SK-N-DZ (cell line): ENCODE measurements around the gene PLCL1.
A peak's percentile ranks its signal among the peaks of the same experiment; 100 is the strongest.

Source experiments
- DNase-seq: peaks from one replicate; pipeline ENCODE4 v3.0.0-alpha.2; 2015; ENCODE audit warnings: low spot score

The PLCL1 gene

GRCh38 chr2:197853549-197853948 lies 49.2 kb downstream of the PLCL1 start:
- no peak for DNase-seq

GRCh38 chr2:197857476-197858107 lies 53.2 kb downstream of the PLCL1 start:
- DNase-seq, result no peak

- no peak for DNase-seq
These were observed 54.3 kb downstream of the PLCL1 start for GRCh38 chr2:197858607-197859140.

GRCh38 chr2:197862246-197862955 lies 58.0 kb downstream of the PLCL1 start:
- no peak for DNase-seq

GRCh38 chr2:197863744-197864143 lies 59.4 kb downstream of the PLCL1 start:
- no peak for DNase-seq

GRCh38 chr2:197866455-197866854 lies 62.1 kb downstream of the PLCL1 start:
- no peak for DNase-seq

GRCh38 chr2:197867033-197867432 lies 62.6 kb downstream of the PLCL1 start:
- no peak for DNase-seq

GRCh38 chr2:197867624-197868023 lies 63.2 kb downstream of the PLCL1 start:
- no peak for DNase-seq

GRCh38 chr2:197868206-197868605 lies 63.8 kb downstream of the PLCL1 start:
- no peak for DNase-seq

- DNase-seq, result no peak
These were observed 64.6 kb downstream of the PLCL1 start for GRCh38 chr2:197869041-197869440.

GRCh38 chr2:197869501-197870111 lies 65.2 kb downstream of the PLCL1 start:
- DNase-seq, result peak; percentile 19

GRCh38 chr2:197870137-197870536 lies 65.7 kb downstream of the PLCL1 start:
- no peak for DNase-seq

- DNase-seq, result no peak
These were observed 67.5 kb downstream of the PLCL1 start for GRCh38 chr2:197871780-197872456.

GRCh38 chr2:197873293-197873701 lies 68.9 kb downstream of the PLCL1 start:
- DNase-seq, result no peak

GRCh38 chr2:197875763-197876162 lies 71.4 kb downstream of the PLCL1 start:
- DNase-seq, result no peak

GRCh38 chr2:197876524-197876923 lies 72.1 kb downstream of the PLCL1 start:
- no peak for DNase-seq

- DNase-seq, result no peak
These were observed 72.6 kb downstream of the PLCL1 start for GRCh38 chr2:197877038-197877437.

- DNase-seq, result no peak
These were observed 74.4 kb downstream of the PLCL1 start for GRCh38 chr2:197878792-197879191.

GRCh38 chr2:197879812-197880408 lies 75.5 kb downstream of the PLCL1 start:
- DNase-seq, result no peak

- DNase-seq, result no peak
These were observed 79.1 kb downstream of the PLCL1 start for GRCh38 chr2:197883354-197884032.

GRCh38 chr2:197884252-197884651 lies 79.9 kb downstream of the PLCL1 start:
- DNase-seq, result no peak
